ENCODE results near the gene UTF1.

UTF1 gene

GRCh38 chr10:133204226-133205015 is 25.6 kb upstream of the UTF1 start:
- no peak for DNase-seq (ENCODE audit: extremely low spot score)
- POLR2A ChIA-PET = no interaction called here
- CTCF ChIA-PET = no interaction called here
- no peak for TF ChIP-seq CTCF (IDR thresholded peaks at IDR 0.05; ENCODE audit: control extremely low read depth, extremely low read depth, low read depth, missing control alignments)

DNA sequence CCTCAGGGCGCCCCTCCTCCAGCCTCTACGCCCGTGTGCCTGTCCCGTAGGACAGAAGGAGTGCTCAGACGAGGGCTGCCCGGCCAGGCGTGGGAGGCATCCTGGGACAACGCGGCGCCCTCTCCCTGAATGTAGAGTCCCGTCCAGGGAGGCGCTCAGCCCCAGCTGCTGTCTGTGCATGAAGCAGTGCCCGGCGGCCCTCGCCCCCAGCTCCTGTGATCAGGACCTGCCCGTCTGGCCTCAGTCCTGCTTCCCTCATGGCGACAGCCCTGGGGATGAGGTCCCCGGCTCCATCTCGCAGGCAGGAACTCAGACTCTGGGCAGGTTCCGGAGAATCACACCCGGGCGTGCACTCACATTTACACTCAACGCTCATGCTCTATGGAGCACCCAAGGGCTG is 24.9 kb upstream of the UTF1 start:
- no peak for DNase-seq (ENCODE audit: extremely low spot score)
- TF ChIP-seq CTCF (IDR thresholded peaks at IDR 0.05; ENCODE audit: control extremely low read depth, extremely low read depth, low read depth, missing control alignments) = no peak
- ChIA-PET CTCF (no interaction called here), POLR2A (no interaction called here)

DNA sequence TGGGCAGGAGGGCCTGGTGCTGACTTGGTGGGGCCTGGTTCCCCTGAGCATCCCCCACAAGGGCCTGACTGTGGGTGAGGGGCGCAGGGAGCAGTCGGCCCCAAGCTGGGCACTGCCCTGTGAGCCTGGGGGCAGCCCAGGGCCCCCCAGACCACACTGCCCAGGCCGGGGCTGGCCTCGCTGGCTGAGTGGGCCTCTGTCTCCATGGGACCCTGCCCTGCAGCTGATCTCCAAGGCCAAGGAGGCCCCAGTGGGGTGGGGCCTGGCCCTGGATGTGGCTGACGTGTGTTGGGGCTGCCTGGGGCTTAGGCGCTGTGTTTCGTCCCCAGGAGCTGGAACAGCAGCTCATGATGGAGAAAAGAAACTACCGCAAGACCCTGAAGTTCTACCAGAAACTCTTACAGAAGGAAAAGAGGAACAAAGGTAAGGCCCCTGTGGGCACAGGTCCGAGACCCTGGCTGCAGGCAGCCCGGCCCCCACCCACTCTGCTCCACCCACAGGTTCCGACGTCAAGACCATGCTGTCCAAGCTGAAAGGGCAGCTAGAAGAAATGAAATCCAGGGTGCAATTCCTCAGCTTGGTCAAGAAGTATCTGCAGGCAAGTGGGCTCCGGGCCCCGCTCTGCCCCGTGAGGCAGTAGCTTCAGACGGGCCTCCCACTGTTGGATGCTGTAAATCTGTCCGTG is 23.5 kb upstream of the UTF1 start:
- POLR2A ChIA-PET = no interaction called here
- DNase-seq (ENCODE audit: extremely low spot score) = no peak
- CTCF ChIA-PET = interaction anchor here (1.8 kb wide), 1 partner anchor 9 kb away, joined by 5 read pairs; no protein-coding TSS in a partner anchor
- TF ChIP-seq CTCF (IDR thresholded peaks at IDR 0.05; ENCODE audit: control extremely low read depth, extremely low read depth, low read depth, missing control alignments) = no peak

GRCh38 chr10:133207041-133207600 is 22.9 kb upstream of the UTF1 start:
- ChIA-PET CTCF (interaction anchor here (1.8 kb wide), 1 partner anchor 10 kb away, joined by 5 read pairs; no protein-coding TSS in a partner anchor), POLR2A (no interaction called here)
- no peak for TF ChIP-seq CTCF (IDR thresholded peaks at IDR 0.05; ENCODE audit: control extremely low read depth, extremely low read depth, low read depth, missing control alignments)
- no peak for DNase-seq (ENCODE audit: extremely low spot score)

DNA sequence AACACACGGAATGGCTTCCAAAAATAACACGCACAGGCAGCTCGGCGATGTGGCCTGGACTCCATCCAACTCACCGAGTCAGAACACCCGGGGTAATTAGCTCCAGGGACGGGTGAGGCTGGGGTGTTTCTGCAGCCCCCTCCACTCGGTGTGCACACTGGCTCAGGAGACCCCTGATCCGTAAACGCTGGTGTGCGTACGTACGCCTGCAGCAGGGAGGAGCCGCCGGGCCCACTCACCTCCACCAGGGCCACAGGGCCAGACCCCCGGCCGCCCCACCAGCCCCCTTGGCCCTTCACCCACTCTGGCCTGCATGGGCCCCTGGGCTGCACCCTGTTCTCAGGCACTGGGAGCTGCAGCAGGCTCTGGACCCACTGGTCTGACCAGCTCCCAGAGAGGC is 22.4 kb upstream of the UTF1 start:
- ChIA-PET CTCF (interaction anchor here (1.8 kb wide), 1 partner anchor 11 kb away, joined by 5 read pairs; no protein-coding TSS in a partner anchor), POLR2A (no interaction called here)

More for the DNA sequence above, 22.4 kb upstream of the UTF1 start:
- no peak for TF ChIP-seq CTCF (IDR thresholded peaks at IDR 0.05; ENCODE audit: control extremely low read depth, extremely low read depth, low read depth, missing control alignments)
- DNase-seq (ENCODE audit: extremely low spot score) = no peak
